GM18907 (cell line): ENCODE results near the gene SP4.

Experiments used
- ATAC-seq: cut with Tn5 transposase; IDR thresholded peaks from one replicate; pipeline ENCODE4 v1.9.1; 2021; ENCODE audit warnings: mild to moderate bottlenecking, moderate library complexity; ENCODE audit not compliant: unreplicated experiment

Gene SP4

GRCh38 chr7:21443149-21443841 is 15.4 kb downstream of the SP4 start:
- ATAC-seq: no peak

- ATAC-seq: no peak
Observed at GRCh38 chr7:21448974-21449373, 21.1 kb downstream of the SP4 start.

- no peak for ATAC-seq
Observed at GRCh38 chr7:21450076-21450475, 22.2 kb downstream of the SP4 start.

DNA sequence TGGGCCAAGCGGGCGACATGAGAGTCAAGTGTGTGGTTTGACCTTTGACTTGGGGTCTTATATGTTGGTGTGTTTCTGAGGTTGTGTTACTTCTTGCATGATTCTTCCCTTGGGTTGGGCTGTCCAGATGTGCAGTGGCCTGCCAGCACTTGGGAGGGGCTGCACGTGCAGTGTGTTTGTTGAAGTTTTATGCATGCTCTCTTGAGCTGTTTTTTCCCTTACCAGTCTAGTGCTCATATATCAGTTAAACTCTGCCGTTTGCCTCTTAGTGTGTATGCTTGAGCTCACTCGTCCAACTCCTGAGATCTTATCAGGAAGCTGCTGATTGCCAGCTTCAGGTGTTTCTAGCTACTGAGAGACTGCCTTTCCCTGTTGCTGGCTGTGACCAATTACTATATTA is 23.1 kb downstream of the SP4 start:
- ATAC-seq: no peak

- no peak for ATAC-seq
Observed at GRCh38 chr7:21454182-21454581, 26.3 kb downstream of the SP4 start.

DNA sequence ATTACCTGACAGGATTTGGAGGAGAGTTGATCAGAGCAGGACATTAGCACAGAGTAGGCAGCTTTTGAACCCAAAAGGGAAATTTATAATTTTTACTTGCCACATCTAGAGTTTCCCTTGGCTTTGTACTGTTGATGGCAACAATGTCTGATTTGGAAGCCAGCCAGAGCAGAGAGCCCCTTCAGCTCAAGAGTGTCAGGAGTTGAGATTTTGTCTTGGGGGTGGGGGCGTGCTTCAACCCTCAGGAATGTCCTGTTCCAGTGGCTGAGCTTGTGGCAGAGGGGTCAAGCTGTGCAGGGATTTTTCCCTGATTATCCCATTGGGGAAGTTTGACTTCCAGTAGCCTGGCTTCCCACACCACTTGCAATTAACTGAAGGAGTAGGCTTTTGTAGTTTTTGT is 27.0 kb downstream of the SP4 start:
- no peak for ATAC-seq

DNA sequence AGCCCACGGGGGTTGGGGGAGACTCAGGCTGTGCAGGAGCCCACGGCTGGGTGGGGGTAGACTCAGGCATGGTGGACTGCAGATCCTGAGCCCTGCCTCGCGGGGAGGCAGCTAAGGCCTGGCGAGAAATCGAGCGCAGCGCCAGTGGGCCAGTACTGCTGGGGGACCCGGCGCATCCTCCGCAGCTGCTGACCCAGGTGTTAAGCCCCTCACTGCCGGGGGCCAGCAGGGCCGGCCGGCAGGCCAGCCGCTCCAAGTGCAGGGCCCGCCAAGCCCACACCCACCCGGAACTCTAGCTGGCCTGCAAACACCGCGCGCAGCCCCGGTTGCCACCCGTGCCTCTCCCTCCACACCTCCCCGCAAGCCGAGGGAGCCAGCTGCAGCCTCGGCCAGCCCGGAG is 33.4 kb downstream of the SP4 start:
- no peak for ATAC-seq

- ATAC-seq: no peak
Observed at GRCh38 chr7:21462081-21462480, 34.2 kb downstream of the SP4 start.

- no peak for ATAC-seq
Observed at GRCh38 chr7:21463524-21463923, 35.6 kb downstream of the SP4 start.

DNA sequence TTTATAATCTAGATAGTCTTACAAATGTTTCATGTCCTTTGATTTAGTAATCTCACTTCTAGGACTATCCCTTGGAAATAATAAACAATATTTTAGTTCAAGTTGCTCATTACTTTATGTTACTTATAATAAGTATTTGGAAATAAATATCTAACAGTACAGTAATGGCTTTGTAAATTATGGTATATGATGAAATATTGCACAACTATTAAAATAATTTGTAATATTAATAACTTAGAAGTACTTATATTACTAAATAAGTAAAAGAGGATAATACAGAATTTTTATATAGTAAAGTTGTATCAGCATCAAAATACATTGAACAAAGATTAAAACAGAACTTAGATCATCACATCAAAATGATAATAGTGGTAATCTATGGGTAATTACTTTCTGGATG is 41.1 kb downstream of the SP4 start:
- no peak for ATAC-seq

- ATAC-seq: no peak
Observed at GRCh38 chr7:21469894-21470293, 42.0 kb downstream of the SP4 start.

DNA sequence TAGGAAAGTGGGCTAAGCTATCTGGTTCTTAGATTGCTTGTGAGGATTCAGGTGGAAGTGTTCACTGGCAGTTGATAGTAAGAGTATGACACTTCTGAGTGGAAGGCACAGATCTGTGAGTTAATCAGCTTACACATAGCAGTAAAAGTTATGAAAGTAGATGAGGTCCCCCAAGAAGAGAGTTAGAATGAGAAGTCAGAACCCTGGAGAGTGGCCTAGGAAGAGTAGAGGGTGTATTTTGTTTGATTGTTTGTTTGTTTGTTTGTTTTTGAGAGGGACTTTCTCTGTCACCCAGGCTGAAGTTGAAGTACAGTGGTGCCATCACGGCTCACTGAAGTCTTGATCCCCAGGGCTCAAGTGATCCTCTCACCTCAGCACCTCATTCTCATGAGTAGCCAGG is 44.1 kb downstream of the SP4 start:
- no peak for ATAC-seq

DNA sequence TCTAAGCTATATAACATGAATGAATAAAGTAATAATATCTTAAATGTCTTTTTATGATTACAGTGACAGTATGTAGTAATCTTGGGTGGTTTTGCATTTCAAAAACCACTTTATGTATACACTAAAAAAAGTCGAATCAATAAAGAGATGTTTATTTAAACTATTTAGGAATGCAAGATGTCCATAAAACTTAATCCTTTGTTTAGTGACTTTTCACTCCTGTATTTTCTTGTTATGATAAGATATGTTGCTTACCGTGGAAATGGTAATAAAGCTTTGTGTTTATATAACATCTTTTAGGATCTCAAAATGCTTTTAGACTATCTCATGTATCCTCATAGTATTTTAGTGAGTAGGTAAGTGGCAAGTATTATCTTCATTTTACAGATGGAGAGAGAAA is 48.5 kb downstream of the SP4 start:
- no peak for ATAC-seq

DNA sequence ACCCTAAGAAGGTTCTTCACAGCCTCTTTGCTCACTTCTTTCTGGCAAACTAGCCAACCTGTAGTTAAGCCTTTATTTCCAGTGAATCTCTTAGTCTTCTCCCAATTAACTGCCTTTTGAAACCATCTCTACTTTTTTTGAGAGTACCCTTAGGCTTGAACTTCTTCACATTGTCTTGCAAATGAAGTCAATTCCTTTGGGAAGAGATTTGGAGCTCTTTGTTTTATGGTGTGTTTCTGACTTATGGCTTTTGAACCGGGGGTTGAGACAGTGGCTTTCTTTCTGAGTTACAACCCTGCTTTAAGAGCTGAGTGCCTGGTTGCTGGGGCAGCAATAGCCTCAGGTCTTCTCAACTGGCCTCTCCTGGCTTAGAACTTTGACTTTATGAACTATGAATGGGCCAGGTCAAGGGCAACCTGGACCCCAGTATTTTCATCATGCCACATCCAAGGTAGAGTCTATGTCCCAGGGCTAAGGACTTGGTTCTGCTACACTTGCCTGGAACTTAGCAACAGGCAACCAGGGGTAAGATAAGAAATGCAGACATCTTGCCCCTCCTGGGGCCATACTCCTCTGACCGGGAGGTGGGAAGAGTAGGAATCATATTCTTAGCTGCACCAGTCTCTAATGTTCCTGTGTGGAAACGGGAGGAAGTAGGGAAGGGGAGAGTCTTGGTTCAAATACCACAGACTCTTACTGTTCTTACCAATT is 53.0 kb downstream of the SP4 start:
- no peak for ATAC-seq

- ATAC-seq: no peak
Observed at GRCh38 chr7:21486511-21486910, 58.6 kb downstream of the SP4 start.

- ATAC-seq: no peak
Observed at GRCh38 chr7:21495731-21496130, 67.8 kb downstream of the SP4 start.

DNA sequence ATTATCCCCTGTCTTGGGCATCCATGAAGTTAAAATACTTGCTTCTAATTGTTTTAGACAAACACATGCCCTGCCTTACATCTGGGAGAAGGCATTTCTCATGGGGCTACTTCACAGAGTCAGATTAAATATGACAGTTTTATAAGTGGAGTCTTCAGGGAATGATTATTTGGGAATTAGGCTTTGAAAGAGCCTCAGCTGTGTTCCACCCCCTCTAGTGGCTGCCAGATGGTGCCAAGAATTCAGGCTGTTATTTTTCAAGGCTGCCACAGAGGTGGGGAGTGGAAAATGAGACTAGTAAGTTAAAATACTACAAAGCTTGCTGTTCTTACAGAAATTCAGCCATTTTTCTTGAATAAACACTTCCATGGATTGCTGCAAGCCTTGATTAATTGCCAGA is 69.2 kb downstream of the SP4 start:
- ATAC-seq: no peak

DNA sequence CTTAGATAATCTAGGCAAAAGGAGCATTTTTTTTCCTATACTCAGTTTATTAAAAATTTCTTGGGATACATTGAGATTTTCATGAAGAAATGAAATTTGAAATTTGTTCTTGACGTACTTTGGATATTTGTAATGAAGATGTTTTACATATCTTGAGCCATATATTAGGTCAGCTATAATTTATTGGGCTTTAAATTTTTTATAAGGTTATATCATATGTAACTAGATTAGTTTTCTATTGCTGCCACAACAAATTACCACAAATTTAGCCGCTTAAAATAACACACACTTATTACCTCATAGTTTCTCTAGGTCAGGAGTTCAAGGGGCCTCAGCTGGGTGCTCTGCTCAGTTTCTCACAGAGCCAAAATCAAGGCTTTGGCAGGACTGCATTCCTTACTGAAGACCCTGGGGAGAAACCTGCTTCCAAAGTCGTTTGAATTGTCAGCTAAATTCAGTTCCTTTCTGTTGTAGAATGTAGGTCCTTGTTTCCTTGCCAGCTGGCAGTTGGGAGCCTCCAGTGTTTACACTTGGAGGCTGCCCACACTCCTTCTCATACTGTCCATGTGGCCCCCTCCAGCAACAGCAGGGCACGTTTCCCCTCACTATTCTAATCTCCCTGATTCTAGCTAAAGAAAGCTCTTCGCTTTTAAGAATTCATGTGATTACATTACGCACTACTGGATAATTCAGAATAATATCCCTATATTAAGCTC is 72.4 kb downstream of the SP4 start:
- ATAC-seq: no peak

DNA sequence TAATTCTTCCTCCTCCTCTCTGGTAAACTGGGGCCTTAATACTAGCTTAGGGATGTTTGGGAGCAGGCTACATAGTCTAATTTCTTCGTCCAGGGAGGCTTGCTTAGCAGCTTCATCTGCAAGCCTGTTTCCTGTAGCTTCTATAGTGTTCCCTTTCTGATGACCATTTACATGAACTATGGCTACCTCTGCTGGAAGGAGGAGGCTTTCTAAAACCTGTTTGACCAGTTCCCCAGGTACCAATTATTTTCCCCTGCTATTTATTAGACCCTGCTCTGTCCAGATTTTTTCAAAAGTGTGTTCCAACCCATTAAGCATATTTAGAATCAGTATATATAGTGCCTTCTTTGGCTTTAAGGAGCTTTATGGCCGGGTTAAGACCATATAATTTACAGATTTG is 76.1 kb downstream of the SP4 start:
- ATAC-seq: no peak

- peak; percentile 44 for ATAC-seq
Observed at GRCh38 chr7:21507627-21508343, 79.9 kb downstream of the SP4 start.

- ATAC-seq: no peak
Observed at GRCh38 chr7:21508538-21508937, 80.7 kb downstream of the SP4 start.
